GM08714 (cell line): Measurements from ENCODE around the gene ANO7.

Experiments
- H3K4me3 ChIP-seq: fragments of 200-500 bp; sonication (Bioruptor generic); 2 replicates; pipeline ENCODE4 v1.5.1; 2014; ENCODE audit warnings: mild to moderate bottlenecking, low read length, inconsistent platforms
- ZNF274 ChIP-seq: IDR thresholded peaks from 2 replicates; pipeline ENCODE4 v1.6.1; 2012; ENCODE audit warnings: mild to moderate bottlenecking, low read depth, low read length

Gene ANO7

GRCh38 chr2:241177526-241178334 lies 10.7 kb upstream of the ANO7 start:
- TF ChIP-seq ZNF274 = no peak
- no peak overlapping the region for H3K4me3 ChIP-seq

GRCh38 chr2:241178961-241179360 lies 9.5 kb upstream of the ANO7 start:
- TF ChIP-seq ZNF274 = no peak
- no peak overlapping the region for H3K4me3 ChIP-seq

- no peak for TF ChIP-seq ZNF274
- no peak overlapping the region for H3K4me3 ChIP-seq
Measured at GRCh38 chr2:241179899-241180298, 8.6 kb upstream of the ANO7 start.

GRCh38 chr2:241180495-241180894 lies 8.0 kb upstream of the ANO7 start:
- no peak for TF ChIP-seq ZNF274
- no peak overlapping the region for H3K4me3 ChIP-seq

- TF ChIP-seq ZNF274 = no peak
- H3K4me3 ChIP-seq = no peak overlapping the region
Measured at GRCh38 chr2:241182126-241182525, 6.4 kb upstream of the ANO7 start.

GRCh38 chr2:241182531-241183133 lies 5.8 kb upstream of the ANO7 start:
- H3K4me3 ChIP-seq = no peak overlapping the region
- TF ChIP-seq ZNF274 = no peak

- H3K4me3 ChIP-seq = no peak overlapping the region
- no peak for TF ChIP-seq ZNF274
Measured at GRCh38 chr2:241183221-241183620, 5.3 kb upstream of the ANO7 start.

- no peak overlapping the region for H3K4me3 ChIP-seq
- no peak for TF ChIP-seq ZNF274
Measured at GRCh38 chr2:241184901-241185300, 3.6 kb upstream of the ANO7 start.

- TF ChIP-seq ZNF274 = no peak
- H3K4me3 ChIP-seq = no peak overlapping the region
Measured at GRCh38 chr2:241185961-241186360, 2.5 kb upstream of the ANO7 start.

GRCh38 chr2:241187101-241187917 lies 1.2 kb upstream of the ANO7 start:
- H3K4me3 ChIP-seq = no peak overlapping the region
- no peak for TF ChIP-seq ZNF274

GRCh38 chr2:241187918-241188234 lies 601 bp upstream of the ANO7 start:
- no peak overlapping the region for H3K4me3 ChIP-seq
- no peak for TF ChIP-seq ZNF274

- TF ChIP-seq ZNF274 = no peak
Measured at GRCh38 chr2:241189093-241189855, 797 bp downstream of the ANO7 start.

GRCh38 chr2:241189856-241190201 lies 1.4 kb downstream of the ANO7 start:
- no peak for TF ChIP-seq ZNF274
- H3K4me3 ChIP-seq = no peak overlapping the region

More at GRCh38 chr2:241189093-241189855, 797 bp downstream of the ANO7 start:
- H3K4me3 ChIP-seq = no peak overlapping the region

GRCh38 chr2:241190291-241190981 lies 2.0 kb downstream of the ANO7 start:
- TF ChIP-seq ZNF274 = no peak
- H3K4me3 ChIP-seq = no peak overlapping the region
